Ecto neural progenitor cell (in vitro differentiated cells): ENCODE results near the gene DEPDC4.
"Not testable (repeated sequence)": the region's sequence is repeated elsewhere in the genome, so short reads cannot be mapped to it uniquely, and the experiment has no call there.

Experiments used
- DNase-seq: peaks from one replicate; pipeline ENCODE4 v3.0.0-alpha.2; 2018; ENCODE audit warnings: low spot score

Gene DEPDC4

GRCh38 chr12:100263131-100263530 lies 3.7 kb downstream of the DEPDC4 start:
- no peak for DNase-seq

- DNase-seq: no peak
These were observed 8.8 kb downstream of the DEPDC4 start for GRCh38 chr12:100258127-100258526.

- no peak for DNase-seq
These were observed 12.0 kb downstream of the DEPDC4 start for GRCh38 chr12:100254876-100255275.

GRCh38 chr12:100253437-100253836 lies 13.4 kb downstream of the DEPDC4 start:
- DNase-seq: no peak

GRCh38 chr12:100251917-100252316 lies 15.0 kb downstream of the DEPDC4 start:
- DNase-seq: no peak

- no peak for DNase-seq
These were observed 16.9 kb downstream of the DEPDC4 start for GRCh38 chr12:100249941-100250340.

- DNase-seq: no peak
These were observed 18.0 kb downstream of the DEPDC4 start for GRCh38 chr12:100248886-100249285.

- no peak for DNase-seq
These were observed 19.1 kb downstream of the DEPDC4 start for GRCh38 chr12:100247765-100248164.

- no peak for DNase-seq
These were observed 23.7 kb downstream of the DEPDC4 start for GRCh38 chr12:100243137-100243536.

- no peak for DNase-seq
These were observed 27.3 kb downstream of the DEPDC4 start for GRCh38 chr12:100239589-100239988.

GRCh38 chr12:100238801-100239200 lies 28.1 kb downstream of the DEPDC4 start:
- no peak for DNase-seq

- DNase-seq: no peak
These were observed 32.1 kb downstream of the DEPDC4 start for GRCh38 chr12:100234591-100235304.

GRCh38 chr12:100234166-100234565 lies 32.7 kb downstream of the DEPDC4 start:
- DNase-seq: no peak

- DNase-seq: not testable (repeated sequence)
These were observed 35.0 kb downstream of the DEPDC4 start for GRCh38 chr12:100231873-100232272.

- no peak for DNase-seq
These were observed 37.0 kb downstream of the DEPDC4 start for GRCh38 chr12:100229876-100230275.

- no peak for DNase-seq
These were observed 37.7 kb downstream of the DEPDC4 start for GRCh38 chr12:100229036-100229635.

GRCh38 chr12:100225491-100225890 lies 41.4 kb downstream of the DEPDC4 start:
- no peak for DNase-seq

- DNase-seq: not testable (repeated sequence)
These were observed 44.7 kb downstream of the DEPDC4 start for GRCh38 chr12:100222173-100222572.

- DNase-seq: no peak
These were observed 45.4 kb downstream of the DEPDC4 start for GRCh38 chr12:100221523-100221922.

GRCh38 chr12:100219328-100220109 lies 47.4 kb downstream of the DEPDC4 start:
- DNase-seq: no peak

GRCh38 chr12:100216337-100216736 lies 50.5 kb downstream of the DEPDC4 start:
- no peak for DNase-seq

- DNase-seq: no peak
These were observed 51.7 kb downstream of the DEPDC4 start for GRCh38 chr12:100215209-100215608.

GRCh38 chr12:100214518-100214917 lies 52.4 kb downstream of the DEPDC4 start:
- no peak for DNase-seq
